NCI-H1930 (cell line): ENCODE results near the gene RRP36.
"Not testable (repeated sequence)": the region's sequence is repeated elsewhere in the genome, so short reads cannot be mapped to it uniquely, and the experiment has no call there.

Source experiments
- DNase-seq, 2 experiments: peaks; one replicate each; lab custom pipeline; 2025; lab: John Stamatoyannopoulos, UW

Gene RRP36, protein sequence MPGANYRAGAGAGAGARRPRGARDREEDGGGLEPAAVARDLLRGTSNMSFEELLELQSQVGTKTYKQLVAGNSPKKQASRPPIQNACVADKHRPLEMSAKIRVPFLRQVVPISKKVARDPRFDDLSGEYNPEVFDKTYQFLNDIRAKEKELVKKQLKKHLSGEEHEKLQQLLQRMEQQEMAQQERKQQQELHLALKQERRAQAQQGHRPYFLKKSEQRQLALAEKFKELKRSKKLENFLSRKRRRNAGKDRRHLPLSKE

DNA sequence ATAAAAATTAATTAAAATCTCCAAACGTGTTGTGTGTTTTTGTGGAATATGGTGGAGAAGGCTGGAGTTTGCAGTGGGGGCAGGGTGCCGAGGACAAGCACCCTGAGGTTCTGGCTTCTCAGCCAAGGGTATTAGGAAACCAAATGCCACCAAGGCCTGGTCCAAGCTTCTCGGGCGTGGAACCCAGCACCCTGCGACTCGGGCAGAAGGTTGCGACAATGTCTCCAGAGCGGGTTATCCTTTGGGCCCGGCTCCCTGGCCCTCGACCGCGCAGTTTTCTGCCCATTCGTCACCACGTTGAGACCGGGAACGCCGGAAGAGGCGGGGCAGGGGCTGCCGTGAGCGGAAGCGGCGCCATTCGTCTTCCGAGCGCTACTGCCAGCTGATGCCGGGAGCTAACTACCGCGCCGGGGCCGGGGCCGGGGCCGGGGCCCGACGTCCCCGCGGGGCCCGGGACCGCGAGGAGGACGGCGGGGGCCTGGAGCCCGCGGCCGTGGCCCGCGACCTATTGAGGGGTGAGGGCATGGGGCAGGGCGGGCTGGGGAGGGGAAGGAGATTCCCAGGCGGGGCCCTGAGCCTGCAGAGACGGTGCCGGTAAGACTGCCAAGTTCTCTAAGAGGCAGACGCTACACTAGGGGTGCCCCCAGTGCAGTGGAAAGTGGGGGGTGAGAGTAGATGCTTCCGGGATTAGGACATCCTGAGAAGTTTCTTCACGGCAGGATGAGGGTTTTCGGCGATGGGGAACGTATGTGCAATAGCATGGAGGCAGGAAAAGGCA is at the start of gene RRP36:
TSS of gene RRP36 (plus strand) at position 354 of the 778 bp plus-strand sequence. CDS start at position 386, 32 bp downstream.
- DNase-seq, result peak; percentile 61 to 64

DNA sequence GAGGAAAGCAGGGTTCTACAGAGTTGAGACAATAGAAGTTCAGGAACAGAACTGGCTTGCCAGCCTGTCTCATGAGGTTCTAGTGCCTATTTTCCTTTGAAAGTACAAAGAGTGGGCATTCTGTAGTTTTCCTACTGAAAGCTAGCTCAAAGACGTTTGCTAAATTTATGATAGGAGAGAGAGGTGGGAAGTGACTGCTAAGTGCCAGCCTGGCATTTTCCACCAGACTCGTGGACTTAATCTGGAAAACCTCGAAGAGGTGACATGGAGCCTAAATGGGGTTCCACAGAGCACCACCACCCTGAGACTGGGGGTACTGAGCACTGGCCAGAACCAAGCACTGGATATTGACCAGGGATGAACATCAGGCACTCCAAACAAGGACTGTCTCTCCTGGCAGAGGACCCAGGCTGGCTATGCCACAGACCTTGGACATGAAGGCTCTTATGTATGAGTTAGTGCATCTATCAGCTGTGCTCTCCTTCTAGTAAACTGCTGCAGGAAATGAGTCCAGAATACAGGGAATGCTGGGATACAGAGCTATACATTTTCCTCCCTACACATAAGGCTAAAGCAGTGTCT is 49.6 kb upstream of the RRP36 start:
- no peak for DNase-seq

DNA sequence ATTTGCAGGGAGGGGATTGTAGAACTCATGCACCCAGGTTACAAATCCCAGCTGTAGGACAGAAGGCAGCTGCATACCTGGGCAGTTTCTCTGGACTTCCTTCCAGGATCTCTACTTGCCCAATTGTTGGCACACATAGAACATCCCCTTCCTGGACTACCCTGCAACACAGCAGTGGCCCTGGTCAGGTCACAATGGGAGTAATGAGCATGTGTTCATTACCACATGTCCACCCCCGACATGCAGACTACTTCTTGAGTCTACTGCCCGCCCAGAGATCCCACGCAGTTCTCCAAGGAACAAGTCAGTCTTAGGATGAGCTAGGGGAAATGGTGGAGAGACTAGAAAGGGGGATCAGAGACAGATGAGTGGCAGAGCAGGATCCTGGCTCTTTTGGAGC is 47.5 kb upstream of the RRP36 start:
- no peak for DNase-seq

DNA sequence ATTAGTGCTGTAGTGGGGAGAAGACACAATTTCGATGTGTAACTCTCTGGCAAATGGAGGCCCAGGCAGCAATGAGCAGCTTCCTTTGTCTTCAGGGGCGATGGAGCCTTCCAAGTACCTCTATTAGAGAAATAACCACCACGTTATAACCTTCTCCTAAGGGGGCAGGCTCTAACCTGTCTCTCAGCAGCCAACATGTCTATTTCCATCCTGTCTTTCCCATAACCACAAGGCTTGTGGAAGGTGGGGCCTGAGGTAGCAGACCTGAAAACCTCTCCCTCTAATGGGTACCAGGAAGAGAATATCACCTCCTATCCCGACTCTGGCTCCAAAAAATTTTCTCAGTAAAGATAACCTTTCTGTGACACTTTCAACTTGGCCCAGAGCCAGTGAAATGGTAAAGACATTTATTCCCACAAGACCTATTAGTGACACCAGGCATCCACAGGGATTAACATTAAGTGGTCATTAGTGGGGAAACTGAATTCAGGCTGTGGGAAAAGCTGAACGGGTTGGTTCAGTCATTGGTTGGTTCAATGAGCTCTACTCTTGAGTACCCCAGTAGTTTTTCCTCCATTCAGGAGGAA is 46.4 kb upstream of the RRP36 start:
- DNase-seq, result no peak

DNA sequence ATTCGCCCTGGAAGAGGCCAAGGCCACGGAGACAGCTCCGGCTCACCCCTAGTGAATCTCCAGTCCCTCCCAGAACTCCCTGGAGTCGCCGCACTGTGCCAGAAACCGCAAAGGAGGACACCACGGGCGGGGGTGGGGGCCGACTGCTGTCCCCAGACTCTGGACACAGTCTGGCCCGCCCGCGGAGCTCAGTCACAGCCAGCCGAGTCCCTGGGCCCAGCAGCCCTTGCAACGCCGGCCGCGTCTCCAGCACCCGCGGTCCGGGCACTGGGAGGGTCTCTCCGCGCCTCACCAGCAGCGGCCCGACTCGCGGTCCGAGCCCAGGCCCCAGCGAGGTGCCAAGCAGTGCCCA is 43.0 kb upstream of the RRP36 start:
- no peak for DNase-seq

DNA sequence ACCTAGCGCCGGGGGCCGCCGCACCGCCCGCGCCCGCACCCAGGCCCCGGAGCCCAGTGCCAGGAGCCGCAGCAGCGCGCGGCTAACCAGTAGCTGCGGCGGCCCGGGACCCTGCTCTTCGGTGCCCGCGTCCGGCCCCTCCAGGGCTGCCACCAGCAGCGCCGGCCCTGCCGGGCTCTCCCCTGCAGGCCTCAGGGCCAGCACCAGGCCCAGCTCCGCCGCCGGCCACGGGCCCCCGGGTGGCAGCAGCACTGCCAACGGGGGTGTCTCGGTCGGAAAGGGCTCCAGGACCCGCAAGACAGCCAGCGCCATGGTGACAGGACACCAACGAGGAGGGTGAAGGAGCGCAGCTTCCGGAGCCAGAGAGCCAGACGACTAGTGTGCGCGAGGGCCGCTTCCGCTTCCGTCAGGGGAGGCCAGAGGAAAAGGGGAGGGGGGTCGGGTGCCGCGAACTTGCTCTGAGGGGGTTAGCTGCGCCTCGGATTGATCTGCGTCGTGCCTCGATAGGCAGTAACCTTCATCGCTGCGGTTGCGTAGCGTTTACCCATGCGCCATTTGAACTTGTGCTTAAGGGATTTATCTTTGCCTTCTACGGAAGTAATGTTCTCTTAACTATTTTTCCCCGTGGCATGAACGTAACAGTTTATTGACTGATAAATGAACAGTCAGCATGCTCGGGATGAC is 42.4 kb upstream of the RRP36 start, which contains the start of gene PEX6:
TSS of gene PEX6 (minus strand) at position 343 of the 684 bp plus-strand sequence. CDS start at position 312, 31 bp downstream.
- peak; percentile 54 to 81 for DNase-seq

DNA sequence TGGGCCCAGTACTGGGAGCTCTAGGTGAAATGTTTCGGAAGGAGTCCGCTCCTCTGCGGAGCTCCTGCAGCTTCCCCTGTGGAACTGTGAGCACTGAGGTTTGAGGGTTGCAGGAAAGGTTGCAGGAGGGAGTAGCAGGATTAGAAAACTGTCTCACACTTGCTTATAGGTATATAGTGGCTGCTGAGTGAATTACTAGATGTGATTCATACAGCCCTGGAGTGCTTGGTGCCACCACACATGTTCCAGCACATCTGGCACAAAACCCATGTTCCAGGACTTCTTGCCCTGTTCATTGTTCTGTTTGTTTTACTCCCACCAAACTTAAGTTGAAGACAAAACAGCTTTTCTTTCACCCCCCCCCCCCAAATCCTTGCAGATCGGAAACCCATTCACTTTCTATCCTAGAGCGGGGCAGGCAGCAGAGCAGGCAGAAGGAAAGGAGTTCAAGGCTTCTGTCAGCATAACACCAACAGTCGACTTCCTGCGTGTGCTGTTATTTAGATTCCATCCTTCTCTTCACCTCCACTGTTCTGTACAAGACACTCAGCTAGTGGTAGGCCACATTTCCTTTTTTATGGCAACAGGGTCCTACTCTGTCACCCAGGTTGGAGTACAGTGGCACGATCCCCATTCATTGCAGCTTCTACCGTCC is 41.8 kb upstream of the RRP36 start:
- no peak for DNase-seq

DNA sequence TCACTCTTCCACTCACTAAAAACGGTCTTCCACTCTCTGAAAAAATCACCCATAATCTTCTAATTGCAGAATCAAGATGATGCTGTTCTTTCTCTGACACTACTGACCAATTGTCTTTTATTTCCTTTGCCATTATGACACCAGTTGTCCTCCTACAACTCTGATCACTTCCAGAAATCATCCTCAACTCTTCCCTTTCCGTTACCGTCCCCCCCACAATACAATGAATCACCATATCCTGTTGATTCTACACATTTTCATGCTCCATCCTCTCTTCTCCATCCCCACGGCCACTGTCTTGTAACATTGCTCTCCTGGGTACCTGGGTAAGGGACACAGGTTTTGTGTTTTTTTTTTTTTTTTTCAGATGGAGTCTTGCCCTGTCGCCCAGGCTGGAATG is 39.6 kb upstream of the RRP36 start:
- DNase-seq, result no peak

DNA sequence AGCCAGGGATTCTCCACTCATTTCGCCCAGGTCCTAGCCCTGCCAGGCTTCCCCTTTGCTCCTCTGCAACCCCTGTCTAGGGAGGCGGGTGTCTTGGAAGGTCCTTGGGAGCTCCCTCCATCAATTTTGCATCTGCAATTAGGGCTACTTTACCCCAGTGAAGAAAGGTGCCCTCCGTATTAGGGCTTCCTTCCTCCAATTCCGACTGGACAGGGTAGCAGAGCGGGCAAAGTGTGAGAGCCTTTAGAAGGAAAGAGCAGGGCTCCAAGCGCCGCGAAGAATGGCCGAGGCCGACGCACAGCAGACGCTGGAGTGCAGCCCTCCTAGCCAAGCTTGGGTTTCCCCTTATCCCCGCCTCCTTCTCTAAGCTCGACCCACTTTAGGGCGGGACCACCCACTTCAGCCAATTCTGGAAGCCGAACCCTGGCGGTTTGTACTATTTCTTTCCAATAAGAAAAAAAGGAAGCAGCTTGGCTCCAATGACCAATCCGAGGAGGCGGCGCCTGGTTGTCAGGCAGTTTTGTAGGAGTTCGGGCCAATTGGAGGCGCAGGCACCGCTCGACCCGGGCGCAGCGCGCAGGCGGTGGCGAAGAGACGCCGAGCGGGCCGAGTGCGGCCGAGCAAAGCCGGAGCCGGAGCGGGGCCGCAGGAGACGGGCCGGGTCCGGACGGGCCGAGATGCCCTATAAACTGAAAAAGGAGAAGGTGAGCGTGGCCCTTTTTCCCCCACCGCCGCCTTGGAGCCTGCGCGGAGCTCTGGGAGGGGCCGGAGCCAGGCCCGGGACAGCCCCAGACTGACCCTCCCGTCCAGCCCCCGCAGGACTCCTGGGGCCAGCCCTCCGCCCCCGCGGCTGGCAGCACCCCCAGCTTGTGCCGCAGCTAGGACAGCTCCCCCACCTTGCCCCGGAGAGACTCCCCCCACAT is 37.2 kb upstream of the RRP36 start, which contains the start of gene PPP2R5D:
TSS of gene PPP2R5D (plus strand) at position 570 of the 923 bp plus-strand sequence. CDS start at position 678, 108 bp downstream.
- DNase-seq, result peak; percentile 98

DNA sequence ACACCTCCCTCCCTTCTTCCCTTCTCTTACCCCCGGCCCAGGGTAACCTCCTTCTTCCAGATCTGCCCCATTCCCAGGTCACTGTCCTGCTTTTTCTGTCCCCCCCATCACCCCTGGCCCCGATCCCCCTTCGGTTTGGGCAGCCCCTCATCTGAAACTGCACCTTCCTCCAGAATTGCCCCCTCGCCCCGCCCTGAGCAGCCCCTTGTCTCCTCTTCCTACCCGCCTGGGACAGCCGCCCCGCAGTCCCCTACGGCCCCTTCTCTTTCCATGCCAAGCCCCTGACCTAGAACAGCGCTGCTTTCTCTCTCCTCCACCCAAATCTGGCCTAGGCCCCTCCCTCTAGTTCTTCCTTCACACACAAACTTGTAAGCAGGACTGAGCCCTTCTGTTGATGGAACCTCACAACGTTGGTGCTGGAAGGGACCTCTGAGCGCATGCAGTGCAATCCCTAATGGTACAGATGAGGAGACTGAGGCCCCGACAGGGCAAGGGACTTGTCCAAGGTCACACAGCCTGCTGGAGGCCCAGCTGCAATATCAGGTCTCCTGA is 36.4 kb upstream of the RRP36 start:
- DNase-seq, result no peak

DNA sequence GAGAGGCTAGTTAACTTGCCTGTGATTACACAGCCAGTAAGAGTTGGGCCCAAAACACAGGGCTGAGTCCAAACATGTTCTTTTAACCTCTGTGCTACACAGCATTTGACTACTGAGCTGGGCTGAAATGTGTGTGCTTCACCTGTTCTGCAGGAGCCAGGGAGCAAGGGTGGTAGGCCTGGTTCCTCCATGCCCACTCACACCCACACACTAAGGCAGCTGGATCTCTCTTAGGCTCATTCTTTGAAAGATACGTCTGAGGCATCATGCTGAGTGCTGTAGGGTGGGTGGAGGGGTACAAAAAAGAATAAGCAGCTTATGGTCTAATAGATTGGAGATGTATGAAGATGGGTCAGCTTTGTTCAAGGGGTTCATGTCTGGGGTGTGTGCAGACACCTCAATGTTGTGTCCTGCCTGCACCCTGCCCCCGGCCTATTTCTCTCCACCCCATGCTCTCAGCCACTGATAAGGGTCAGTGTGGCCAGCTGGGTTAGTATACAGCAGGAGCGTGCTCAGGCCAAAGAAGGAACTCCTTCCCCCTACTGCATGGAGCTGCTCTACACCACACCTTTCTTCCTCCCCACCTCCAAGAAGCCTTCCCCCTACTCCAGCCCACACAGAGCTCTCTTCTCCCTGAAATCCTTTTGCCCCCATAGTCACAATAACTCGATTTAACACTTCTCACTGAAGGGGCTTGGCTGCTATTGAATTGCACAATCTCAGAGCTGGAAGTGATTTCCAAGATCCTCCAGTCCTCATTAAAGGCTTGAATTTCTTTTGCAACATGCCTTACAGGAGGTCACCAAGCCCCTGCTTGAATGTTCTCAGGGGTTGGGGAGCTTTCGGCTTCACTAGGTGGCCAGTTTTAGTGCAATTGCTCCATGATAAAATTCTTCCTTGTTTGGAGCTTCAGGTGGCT is 33.6 kb upstream of the RRP36 start:
- no peak for DNase-seq

DNA sequence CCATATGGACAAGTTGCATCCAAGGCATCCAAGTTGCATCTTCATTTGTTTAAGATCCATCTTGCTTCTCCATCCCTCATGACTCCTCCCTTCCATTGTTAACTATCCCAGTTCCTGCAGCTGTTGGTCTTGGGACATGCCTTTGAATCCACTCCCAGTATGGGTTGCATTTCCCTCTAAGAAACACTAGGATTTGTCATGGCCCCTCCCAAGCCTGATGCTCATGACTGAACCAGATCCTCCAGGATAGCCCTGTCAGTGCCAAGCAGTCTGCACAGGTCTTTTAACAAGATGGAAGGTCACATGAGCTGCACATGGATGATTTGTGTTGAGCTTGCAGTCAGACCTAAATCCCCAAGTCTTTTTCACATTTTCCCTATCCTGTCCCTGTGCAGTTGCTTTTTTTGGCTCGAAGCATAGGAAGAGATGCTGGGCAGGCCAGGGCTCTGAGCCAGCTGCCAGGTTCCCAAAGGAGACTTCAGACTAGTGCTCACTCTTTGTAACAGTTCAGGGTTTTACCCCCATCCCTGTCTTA is 32.9 kb upstream of the RRP36 start:
- DNase-seq, result no peak

DNA sequence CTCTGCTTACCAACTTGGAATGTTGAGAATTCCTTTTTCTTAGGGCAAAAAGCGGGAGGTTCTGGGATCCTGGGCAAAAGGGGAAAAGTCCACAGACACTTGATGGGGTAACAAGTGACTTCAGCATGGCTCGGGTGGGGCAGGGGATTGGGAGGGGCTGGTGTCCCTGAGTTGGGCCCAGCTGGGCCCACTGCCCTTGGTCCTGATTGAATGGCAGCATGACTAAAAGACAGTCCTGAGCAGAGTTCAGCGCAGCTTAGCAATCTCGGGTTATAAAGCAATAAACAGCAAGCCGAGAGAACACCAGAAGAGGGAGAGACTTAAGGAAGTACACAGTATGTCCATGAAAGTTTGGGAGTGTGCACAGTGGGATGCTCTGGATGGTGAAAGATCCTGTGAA is 31.5 kb upstream of the RRP36 start:
- DNase-seq, result no peak

DNA sequence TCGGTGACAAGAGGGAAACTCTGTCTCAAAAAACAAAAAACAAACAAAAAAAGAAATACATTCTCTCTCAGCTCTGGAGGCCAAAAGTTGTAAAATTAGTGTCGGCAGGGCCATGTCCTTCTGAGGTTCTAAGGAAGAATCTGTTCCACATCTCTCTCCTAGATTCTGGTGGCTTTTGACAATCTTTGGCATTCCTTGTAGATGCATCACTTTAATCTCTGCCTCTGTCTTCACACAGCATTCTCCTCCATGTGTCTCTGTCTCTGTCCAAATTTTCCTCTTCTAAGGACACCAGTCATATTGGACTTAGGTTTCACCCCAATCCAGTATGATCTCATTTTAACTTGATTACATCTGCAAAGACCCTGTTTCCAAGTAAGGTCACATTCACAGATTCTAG is 28.0 kb upstream of the RRP36 start:
- DNase-seq, result no peak

DNA sequence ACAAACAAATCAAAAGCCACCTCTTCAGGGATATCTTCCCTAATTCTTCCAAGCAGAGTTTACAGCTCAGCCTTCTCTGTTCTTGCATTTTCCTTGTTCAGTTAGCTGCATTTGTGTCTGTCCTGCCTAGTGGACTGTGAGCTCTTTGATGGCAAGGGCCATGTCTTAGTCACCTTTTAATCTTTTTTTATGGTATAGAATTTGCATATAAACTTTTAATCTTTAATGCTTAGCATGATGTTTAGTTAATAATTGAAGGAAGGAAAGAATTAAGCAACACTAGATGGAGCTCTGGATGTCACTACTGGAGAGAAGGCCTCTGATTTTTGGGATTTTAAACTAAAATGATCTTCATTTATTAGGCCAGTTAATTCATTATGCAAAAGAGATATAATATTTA is 24.9 kb upstream of the RRP36 start:
- no peak for DNase-seq

DNA sequence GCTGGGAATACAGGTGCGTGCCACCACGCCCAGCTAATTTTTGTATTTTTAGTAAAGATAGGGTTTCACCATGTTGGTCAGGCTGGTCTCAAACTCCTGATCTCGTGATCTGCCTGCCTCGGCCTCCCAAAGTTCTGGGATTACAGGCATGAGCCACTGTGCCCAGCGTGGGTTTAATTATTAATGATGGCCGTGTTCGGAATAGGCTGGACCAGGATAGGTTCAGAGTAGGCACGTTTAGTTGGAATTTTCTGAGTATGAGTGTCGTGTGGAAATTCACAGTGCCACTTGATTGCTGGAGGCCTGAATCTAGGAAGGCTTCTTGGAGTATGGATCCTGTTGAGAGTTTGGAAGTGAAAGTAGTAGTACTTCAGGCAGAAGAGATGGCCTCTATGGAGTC is 23.2 kb upstream of the RRP36 start:
- DNase-seq, result not testable (repeated sequence)

DNA sequence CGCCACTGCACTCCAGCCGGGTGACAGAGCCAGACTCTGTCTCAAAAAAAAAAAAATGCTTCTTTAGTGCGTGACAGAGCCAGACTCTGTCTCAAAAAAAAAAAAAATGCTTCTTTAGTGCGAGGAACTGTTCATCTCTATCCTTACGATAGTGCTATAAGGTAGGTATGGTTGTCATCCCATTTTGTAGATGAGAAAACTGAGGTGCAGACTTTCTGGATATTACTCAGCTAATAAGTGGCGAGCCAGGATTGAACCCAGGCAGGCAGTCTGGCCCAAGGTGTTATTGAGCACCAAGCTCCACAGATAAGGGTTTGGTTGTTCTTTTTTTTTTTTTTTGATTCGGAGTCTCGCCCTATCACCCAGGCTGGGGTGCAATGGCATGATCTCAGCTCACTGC is 19.6 kb upstream of the RRP36 start:
- DNase-seq, result no peak

DNA sequence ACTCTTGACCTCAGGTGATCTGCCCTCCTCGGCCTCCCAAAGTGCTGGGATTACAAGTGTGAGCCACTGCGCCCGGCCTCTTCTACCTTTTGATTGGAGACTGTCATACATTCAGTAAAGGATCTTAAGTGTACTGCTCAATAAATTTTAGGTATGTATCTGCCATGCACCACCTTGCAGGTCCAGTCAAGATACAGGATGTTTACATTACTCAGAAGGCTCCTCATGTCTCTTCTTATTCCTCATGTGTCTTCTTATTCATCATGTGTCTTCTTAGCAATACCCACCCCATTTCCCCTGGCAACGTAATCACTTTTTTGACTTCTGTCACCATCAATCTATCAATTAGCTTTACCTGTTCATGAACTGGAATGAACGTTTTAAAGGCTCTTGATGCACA is 15.6 kb upstream of the RRP36 start:
- no peak for DNase-seq

DNA sequence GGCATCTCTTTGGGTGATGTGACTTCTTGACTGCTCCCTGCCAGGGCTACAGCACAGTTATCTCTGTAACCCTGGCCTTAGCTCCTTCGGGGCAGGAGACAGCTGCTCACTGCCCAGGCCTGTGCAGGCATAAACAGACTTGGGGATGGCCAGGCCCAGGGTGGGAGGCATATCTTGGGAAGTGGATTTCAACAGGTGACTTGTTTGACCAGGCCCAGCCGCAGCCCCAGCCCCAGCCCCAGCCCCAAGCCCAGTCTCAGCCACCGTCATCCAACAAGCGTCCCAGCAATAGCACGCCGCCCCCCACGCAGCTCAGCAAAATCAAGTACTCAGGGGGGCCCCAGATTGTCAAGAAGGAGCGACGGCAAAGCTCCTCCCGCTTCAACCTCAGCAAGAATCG is 15.2 kb upstream of the RRP36 start:
- no peak for DNase-seq
